HepG2 (cell line): ENCODE measurements around the gene BEND3. TPM values are rescaled to one million over a fixed set of nuclear protein-coding genes. Genes with fewer than 3 reads are reported as not detected.
A peak's percentile ranks its signal among the peaks of the same experiment; 100 is the strongest.
"Not testable (repeated sequence)": the region's sequence is repeated elsewhere in the genome, so short reads cannot be mapped to it uniquely, and the experiment has no call there.

Experiments used
- ATAC-seq: fragments of 200-7000 bp; cut with Tn5 transposase; 3 replicates; pipeline ENCODE4 v1.9.1; 2020; ENCODE audit warnings: mild to moderate bottlenecking, moderate library complexity
- BruUV-seq: library from RNA; stranded (reverse); fragments of 400-500 nt; replicated peaks from 2 replicates; lab custom pipeline; 2021; lab: Mats Ljungman, UMichigan
- CTCF ChIA-PET: fragments of 300-600 bp; formaldehyde crosslinking; extraction: SDS; loops from one replicate; lab custom pipeline; 2021; ENCODE audit warnings: low total read pairs, inconsistent platforms, low intra/inter-chr PET ratio; lab: Yijun Ruan, JAX
- POLR2A ChIA-PET: fragments of 350-600 bp; sonication (Branson Sonifier 250); formaldehyde crosslinking; loops from one replicate; lab custom pipeline; 2020; ENCODE audit warnings: antibody characterized with exemption, inconsistent platforms; lab: Yijun Ruan, JAX
- DNase-seq: peaks from one replicate; pipeline ENCODE4 v3.0.0-alpha.2; 2015; ENCODE audit warnings: low spot score
- FAIRE-seq: peaks from 3 replicates; lab custom pipeline; 2011; peaks lifted over from hg19 to GRCh38; lab: Jason Lieb, UNC
- H2AFZ ChIP-seq: one replicate; pipeline ENCODE4 v1.6.1; 2011; ENCODE audit warnings: low read length, inconsistent platforms
- H3K27ac ChIP-seq: fragments of 300-600 bp; 3 replicates; pipeline ENCODE4 v1.8.0; 2011; ENCODE audit warnings: mixed run types, mild to moderate bottlenecking, mixed read lengths, low read length, inconsistent platforms; ENCODE audit not compliant: insufficient read depth; ENCODE audit errors: extremely low read length
- H3K27me3 ChIP-seq, 2 experiments: fragments of 200-600 bp in 1 of 2; 2 replicates in 1 of 2; 3 replicates in 1 of 2; pipeline versions ENCODE4 v1.6.0 to v1.8.0; 2011; ENCODE audit warnings: low read length in 2 of 2, mild to moderate bottlenecking in 2 of 2, moderate library complexity in 2 of 2, inconsistent platforms in 1 of 2; ENCODE audit not compliant: insufficient read depth in 2 of 2, control insufficient read depth in 1 of 2
- H3K36me3 ChIP-seq, 2 experiments: fragments of 200-600 bp in 1 of 2; replicated peaks in 1 of 2; 2 replicates in 1 of 2; 3 replicates in 1 of 2; pipeline versions ENCODE4 v1.5.1 to v1.8.0; 2011; ENCODE audit warnings: low read length in 2 of 2, inconsistent platforms in 1 of 2; ENCODE audit not compliant: insufficient read depth in 2 of 2, control insufficient read depth in 1 of 2
- H3K4me1 ChIP-seq: 2 replicates; pipeline ENCODE4 v1.5.1; 2012; ENCODE audit warnings: low read length, inconsistent platforms; ENCODE audit not compliant: insufficient read depth
- H3K4me2 ChIP-seq: 2 replicates; pipeline ENCODE4 v1.6.0; 2011; ENCODE audit warnings: low read depth, low read length, inconsistent platforms
- H3K4me3 ChIP-seq, 3 experiments: fragments of 200-600 bp in 1 of 3; sonication (generic), shearing (Covaris generic) in 1 of 3; replicated peaks in 1 of 3; 2 replicates each; pipeline ENCODE4 v1.5.1; 2011 to 2016; ENCODE audit warnings: low read length in 3 of 3, inconsistent platforms in 2 of 3, low read depth in 2 of 3, mild to moderate bottlenecking in 2 of 3, control low read depth in 1 of 3, mixed read lengths in 1 of 3; ENCODE audit not compliant: insufficient read depth in 1 of 3
- H3K79me2 ChIP-seq: one replicate; pipeline ENCODE4 v1.6.1; 2011; ENCODE audit warnings: low read length, inconsistent platforms; ENCODE audit not compliant: insufficient read depth
- H3K9ac ChIP-seq: 2 replicates; pipeline ENCODE4 v1.6.0; 2011; ENCODE audit warnings: mild to moderate bottlenecking, low read depth, low read length, inconsistent platforms; ENCODE audit not compliant: insufficient read depth
- H3K9me3 ChIP-seq: 2 replicates; pipeline ENCODE4 v1.5.1; 2012; ENCODE audit warnings: mild to moderate bottlenecking, low read length
- H4K20me1 ChIP-seq: 2 replicates; pipeline ENCODE4 v1.6.0; 2011; ENCODE audit warnings: inconsistent platforms, mild to moderate bottlenecking, low read length, moderate library complexity; ENCODE audit not compliant: insufficient read depth
- MAFF ChIP-seq: IDR thresholded peaks from 2 replicates; pipeline ENCODE4 v1.6.1; 2011; ENCODE audit warnings: low read depth, low read length, improper control_type of control experiment
- MAFK ChIP-seq, 2 experiments: IDR thresholded peaks in 1 of 2; conservative IDR thresholded peaks in 1 of 2; 2 replicates each; pipeline ENCODE4 v1.6.1; 2011; ENCODE audit warnings: improper control_type of control experiment in 2 of 2, low read length in 2 of 2
- NFYB ChIP-seq: sonication (generic); formaldehyde crosslinking; IDR thresholded peaks from 2 replicates; pipeline ENCODE4 v1.4.0; 2020; ENCODE audit warnings: missing genetic modification reagents
- SETDB1 ChIP-seq: sonication (generic); formaldehyde crosslinking; IDR thresholded peaks from 2 replicates; pipeline ENCODE4 v1.5.1; 2020; ENCODE audit warnings: missing genetic modification reagents, mild to moderate bottlenecking, borderline replicate concordance
- ZNF414 ChIP-seq: sonication (generic); formaldehyde crosslinking; IDR thresholded peaks from 2 replicates; pipeline ENCODE4 v1.5.0; 2020; ENCODE audit warnings: missing genetic modification reagents
- ZNF550 ChIP-seq: sonication (generic); formaldehyde crosslinking; IDR thresholded peaks from 2 replicates; pipeline ENCODE4 v1.4.0; 2020; ENCODE audit warnings: mild to moderate bottlenecking, missing genetic modification reagents, borderline replicate concordance
- ZNF891 ChIP-seq: sonication (generic); formaldehyde crosslinking; IDR thresholded peaks from 2 replicates; pipeline ENCODE4 v1.5.0; 2020; ENCODE audit warnings: mild to moderate bottlenecking, missing genetic modification reagents
- WGBS: methylation state at CpG from one replicate; pipeline ENCODE4 v1.1.6; 2017; ENCODE audit warnings: low lambda C conversion rate; 5-methylcytosine and 5-hydroxymethylcytosine counted together
- in situ Hi-C: cut with HindIII; loops from 2 replicates; pipeline ENCODE4 v1.10.0; 2017; ENCODE audit warnings: low pct_unique_long_range_greater_than_20kb; ENCODE audit not compliant: extremely low pct_ligation_motif_present
- intact Hi-C: fragments of 100-400 bp; cut with micrococcal nuclease; formaldehyde crosslinking; loops from one replicate; pipeline ENCODE4 v1.10.0; 2022; ENCODE audit not compliant: unreplicated experiment
- polyA plus RNA-seq, 8 experiments: library from polyadenylated mRNA; depleted of rRNA in 3 of 8; stranded (reverse) in 7 of 8; unstranded in 1 of 8; fragments of >200 nt; fragmentation: Illumina TruSeq in 4 of 8; extraction: Trizol in 4 of 8; gene quantifications; 2 replicates each; pipeline versions ENCODE4 v1.2.1 to v1.2.3, GENCODE V29; 2011 to 2016; ENCODE audit warnings: low read depth in 4 of 8, missing spikeins in 1 of 8, mixed read lengths in 1 of 8; ENCODE audit not compliant: insufficient read depth in 1 of 8
- total RNA-seq, 5 experiments: library from RNA; depleted of rRNA; stranded (reverse); fragments of >200 nt; fragmentation: Illumina TruSeq; extraction: Trizol; gene quantifications; 2 replicates each; pipeline ENCODE4 v1.2.3, GENCODE V29; 2016; ENCODE audit warnings: low read depth in 1 of 5

BEND3 gene
- total and polyA plus RNA-seq, 2 of the 13 experiments (the other 11 are each of a cell fraction or from before 2014, with no cell fraction given), result 1.4 to 5.8 TPM

DNA sequence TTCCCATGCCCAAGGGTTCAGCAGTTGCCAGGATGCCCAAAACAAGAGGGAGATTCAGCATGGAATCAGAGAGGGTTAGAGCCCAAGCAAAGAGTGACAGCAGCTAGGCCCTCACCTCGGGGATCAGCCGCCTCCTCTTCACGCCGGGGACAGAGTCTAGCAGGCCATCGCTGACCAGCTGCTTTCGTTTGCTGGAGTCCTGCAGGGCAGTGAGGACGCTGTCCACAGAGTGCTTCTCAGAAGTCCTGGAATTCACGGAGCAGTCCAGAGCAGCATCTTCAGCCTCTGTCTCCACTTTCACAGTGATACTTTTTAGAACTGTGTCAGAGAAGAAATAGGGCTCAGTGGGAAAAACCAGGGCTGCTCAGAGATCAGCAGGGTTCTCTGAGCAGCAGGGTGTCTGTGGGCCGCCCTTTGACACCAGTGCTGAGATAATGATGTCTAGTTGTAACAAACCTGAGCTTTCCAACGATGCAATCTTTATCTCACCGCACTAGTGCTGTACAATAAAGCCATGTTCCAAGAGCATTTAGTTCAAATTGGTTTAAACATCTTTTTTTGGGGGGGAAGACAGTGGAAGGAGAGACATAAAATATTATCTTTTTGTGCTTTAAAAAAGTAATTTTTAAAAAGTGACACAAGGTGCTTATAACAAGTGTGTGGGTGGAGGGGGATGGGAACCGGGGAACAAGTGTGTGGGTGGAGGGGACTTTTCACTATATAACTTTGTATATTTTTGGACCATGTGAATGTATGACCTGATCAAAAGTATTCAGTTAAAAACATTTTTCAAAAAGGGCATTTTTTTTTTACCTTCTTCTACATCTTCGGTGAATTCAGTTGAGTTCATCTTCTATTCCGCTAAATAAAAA is 16.6 kb downstream of the BEND3 start (continued):
- no peak for TF ChIP-seq ZNF550 (CRISPR knock-in tag)
- TF ChIP-seq ZNF891 (CRISPR knock-in tag), result no peak
- no peak for TF ChIP-seq SETDB1 (CRISPR knock-in tag)
- TF ChIP-seq ZNF414 (CRISPR knock-in tag), result no peak
- TF ChIP-seq, all 625 proteins: peak for 0

- intact Hi-C loops, H3K79me2 ChIP-seq, H4K20me1 ChIP-seq, H3K36me3 ChIP-seq, BruUV-seq, H3K4me3 ChIP-seq, H3K9ac ChIP-seq, H3K4me1 ChIP-seq, H3K4me2 ChIP-seq, CTCF ChIA-PET, in situ Hi-C loops, H2AFZ ChIP-seq, H3K27ac ChIP-seq, POLR2A ChIA-PET, H3K9me3 ChIP-seq, DNase-seq, FAIRE-seq, ATAC-seq, H3K27me3 ChIP-seq: not testable (repeated sequence)
- WGBS, result 96% methylated on average over 5 of the region's 7 CpGs
- TF ChIP-seq NFYB (CRISPR knock-in tag) (peak; percentile 17; the same call in 1 of the 2 replicates), MAFK (conservative IDR thresholded peaks at IDR 0.05 in 1 of 2, IDR thresholded peaks at IDR 0.05 in 1 of 2; ENCODE audit: low read length in 2 of 2) (peak in 1 of 2 experiments; percentile 51; a peak in 2 of 4 replicates), MAFF (0 out of 2 replicates have a peak, but pooled peaks have one; percentile 19)
These were observed 30.9 kb downstream of the BEND3 start for GRCh38 chr6:107084459-107084858.
